Mesenteric fat pad (tissue), 1 donor: Measurements from ENCODE around the gene SND1. TPM values are rescaled to one million over a fixed set of nuclear protein-coding genes. Genes with fewer than 3 reads are reported as not detected.

Source experiments
- DNase-seq: peaks from one replicate; pipeline ENCODE4 v3.0.0-alpha.2; 2020; ENCODE audit warnings: low spot score
- total RNA-seq: library from RNA; stranded (reverse); fragmentation: NEBNext Ultra II Directional; extraction: Animal tissue kit (Norgen Biotek cat#: 25700); gene quantifications from one replicate; pipeline ENCODE4 v1.2.1, GENCODE V29; 2021
- donor health status: DM: yes; HTN: yes; CAD: no.

Gene SND1
- total RNA-seq, 1 donor from 2014 or later: 193 TPM

GRCh38 chr7:128107516-128107915 is 455.5 kb downstream of the SND1 start:
- DNase-seq: peak; percentile 28

GRCh38 chr7:128108129-128108528 is 456.1 kb downstream of the SND1 start:
- DNase-seq: peak; percentile 47

GRCh38 chr7:128108641-128109423 is 456.8 kb downstream of the SND1 start:
- DNase-seq: peak; percentile 69

- DNase-seq: peak; percentile 33
Observed at GRCh38 chr7:128109424-128109969, 457.5 kb downstream of the SND1 start.

- peak; percentile 71 for DNase-seq
Observed at GRCh38 chr7:128110641-128111364, 458.8 kb downstream of the SND1 start.

- peak; percentile 41 for DNase-seq
Observed at GRCh38 chr7:128112018-128112780, 460.2 kb downstream of the SND1 start.

- DNase-seq: peak; percentile 75
Observed at GRCh38 chr7:128112781-128113221, 460.8 kb downstream of the SND1 start.

GRCh38 chr7:128113839-128114238 is 461.8 kb downstream of the SND1 start:
- DNase-seq: peak; percentile 28

- DNase-seq: peak; percentile 74
Observed at GRCh38 chr7:128114806-128115205, 462.8 kb downstream of the SND1 start.

DNA sequence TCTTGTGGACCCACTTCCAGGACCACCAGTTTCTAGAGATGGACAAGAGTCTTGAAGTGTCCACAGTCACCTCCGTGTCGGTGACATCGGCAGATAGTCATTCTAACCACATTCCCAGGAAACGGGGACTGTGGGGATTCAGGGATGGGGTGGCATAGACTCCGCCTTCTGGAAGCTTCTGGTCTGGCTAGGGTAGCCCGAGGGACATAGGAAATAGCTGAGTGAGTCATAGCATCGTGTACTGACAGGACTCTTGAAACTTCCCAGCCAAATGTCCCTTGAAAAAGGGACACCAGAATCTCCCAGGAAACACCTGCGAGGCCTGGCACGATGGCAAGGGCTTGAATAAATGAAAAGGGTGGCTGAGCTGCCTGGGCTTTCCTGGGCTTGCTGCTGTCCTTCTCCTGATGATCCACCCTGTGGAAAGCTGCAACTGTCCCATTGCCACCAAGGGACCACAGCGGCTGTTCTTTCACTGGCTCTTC is 463.4 kb downstream of the SND1 start:
- DNase-seq: peak; percentile 37

DNA sequence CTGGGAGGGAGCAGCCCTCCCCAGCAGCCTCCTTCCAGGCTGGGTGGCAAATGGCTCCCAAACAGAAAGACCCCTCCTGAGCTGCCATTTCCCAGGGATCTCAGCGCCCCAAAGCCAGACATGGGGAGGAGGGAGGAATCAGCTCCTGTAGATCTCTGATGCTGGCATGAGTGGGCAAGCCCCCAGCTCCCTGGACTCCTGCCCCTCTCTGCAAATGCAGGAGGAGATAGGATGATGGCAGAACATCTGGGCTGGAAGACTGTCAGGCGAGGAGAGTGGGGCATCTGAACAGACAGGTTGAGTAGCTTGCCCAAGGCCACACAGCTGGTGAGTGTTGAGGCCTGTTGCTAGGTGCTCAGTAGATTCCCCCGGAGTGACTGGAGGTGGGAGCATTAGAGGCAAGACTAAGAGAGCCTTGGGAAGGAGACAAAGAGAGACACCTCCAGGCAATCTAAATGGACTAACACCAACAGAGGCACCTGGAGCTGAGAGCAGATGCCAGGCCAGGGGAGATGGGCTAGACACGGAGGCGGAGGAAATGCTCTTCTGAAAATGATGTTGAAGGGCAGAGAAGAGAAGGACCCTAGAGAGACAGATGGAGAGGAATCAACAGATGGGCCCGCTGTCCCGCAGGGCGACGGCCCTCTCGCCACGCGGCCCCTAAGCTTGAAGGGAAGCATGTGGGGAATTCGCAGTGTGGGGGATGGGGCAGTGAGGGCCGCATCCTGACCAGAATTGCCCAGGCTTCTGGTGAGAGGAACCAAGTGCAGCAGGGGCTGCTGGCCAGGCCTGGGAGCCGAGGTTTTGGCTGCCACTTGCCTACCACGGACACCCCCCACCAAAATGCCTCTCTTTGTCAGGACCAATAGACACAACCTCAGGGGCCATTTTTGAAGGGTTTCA is 464.1 kb downstream of the SND1 start:
- DNase-seq: peak; percentile 68

DNA sequence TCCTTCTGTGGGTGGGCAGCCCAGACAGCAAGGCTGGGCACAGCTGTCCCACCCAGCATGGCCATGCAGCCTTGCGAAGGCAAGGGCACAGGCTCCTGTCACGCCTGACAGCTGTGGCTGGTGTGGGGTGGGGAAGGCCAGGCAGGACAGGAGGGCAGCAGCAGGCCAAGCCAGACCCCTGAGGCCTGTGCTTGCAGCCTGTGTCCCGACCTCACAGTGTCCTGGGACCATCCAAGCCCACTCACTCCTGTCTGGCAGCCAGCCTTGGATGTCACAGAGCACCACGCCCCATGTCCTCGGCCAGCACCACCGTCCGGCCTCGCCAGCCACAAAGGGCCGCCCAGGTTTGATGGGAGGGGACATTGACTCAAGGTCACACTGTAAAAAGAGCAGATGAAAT is 464.7 kb downstream of the SND1 start:
- peak; percentile 55 for DNase-seq

GRCh38 chr7:128117691-128118090 is 465.7 kb downstream of the SND1 start:
- DNase-seq: peak; percentile 43

DNA sequence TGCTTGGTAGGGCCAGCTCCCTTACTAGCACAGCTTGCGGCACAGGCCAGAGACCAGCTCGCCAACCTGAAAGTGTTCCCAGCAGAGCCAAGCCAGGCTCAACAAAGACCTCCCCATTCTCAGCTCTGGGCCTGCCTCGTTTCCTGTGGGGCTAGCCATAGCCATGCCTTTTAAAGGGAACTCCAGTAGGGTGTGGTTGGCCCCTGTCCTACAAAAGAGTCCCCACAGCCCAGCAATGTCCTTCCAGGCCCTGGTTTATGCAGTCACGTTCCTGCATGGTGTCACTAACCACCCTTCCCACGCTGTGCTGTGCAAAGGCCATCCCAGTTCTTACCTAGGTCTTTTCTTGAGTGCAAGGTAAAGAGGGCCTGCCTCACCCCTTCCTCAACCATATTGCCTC is 467.0 kb downstream of the SND1 start:
- no peak for DNase-seq

DNA sequence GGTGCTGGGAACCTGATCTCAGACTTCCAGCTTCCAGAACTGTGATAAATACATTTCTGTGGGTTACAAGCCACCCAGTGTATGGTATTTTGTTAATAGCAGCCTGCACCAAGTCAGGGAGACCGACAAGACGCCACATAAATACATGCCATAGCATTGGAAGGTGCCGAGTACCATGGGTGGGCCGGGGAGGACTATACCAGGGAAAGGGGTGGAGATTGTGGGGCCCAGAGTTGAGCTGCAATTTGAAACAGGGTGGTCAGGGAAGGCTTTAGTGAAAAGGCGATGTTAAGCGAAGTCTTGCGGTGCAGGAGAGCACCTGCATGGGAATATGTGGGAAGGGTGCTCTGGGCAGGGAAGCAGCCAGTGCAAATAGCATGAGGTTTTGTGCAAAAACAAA is 468.1 kb downstream of the SND1 start:
- DNase-seq: no peak

- no peak for DNase-seq
Observed at GRCh38 chr7:128120976-128121490, 469.0 kb downstream of the SND1 start.

- no peak for DNase-seq
Observed at GRCh38 chr7:128121711-128122530, 469.9 kb downstream of the SND1 start.

GRCh38 chr7:128122576-128123290 is 470.7 kb downstream of the SND1 start:
- no peak for DNase-seq
